HL-60 (cell line): ENCODE results near the gene KDELR3.

ENCODE experiments used
- DNase-seq, 2 experiments: peaks; one replicate each; pipeline ENCODE4 v3.0.0-alpha.2; 2010 to 2020; ENCODE audit warnings: low read depth in 1 of 2, low spot score in 1 of 2
- H3K27ac ChIP-seq: fragments of 250-450 bp; sonication (Bioruptor Pico); replicated peaks from 2 replicates; pipeline ENCODE4 v1.5.1; 2020; ENCODE audit warnings: mild to moderate bottlenecking, moderate library complexity
- H3K27me3 ChIP-seq: fragments of 250-450 bp; sonication (Bioruptor Pico); 2 replicates; pipeline ENCODE4 v1.5.1; 2021; ENCODE audit warnings: mild to moderate bottlenecking, moderate library complexity; ENCODE audit not compliant: insufficient read depth, poor library complexity, severe bottlenecking
- H3K4me3 ChIP-seq: replicated peaks from 2 replicates; pipeline ENCODE4 v1.5.1; 2011; ENCODE audit warnings: mild to moderate bottlenecking, control low read depth, low read length; ENCODE audit not compliant: insufficient read depth
- GABPA ChIP-seq: IDR thresholded peaks from 2 replicates; pipeline ENCODE4 v1.6.1; 2012; ENCODE audit warnings: low read depth
- POLR2AphosphoS5 ChIP-seq: IDR thresholded peaks from 2 replicates; pipeline ENCODE4 v1.6.1; 2012; ENCODE audit warnings: low read depth
- SPI1 ChIP-seq: IDR thresholded peaks from 2 replicates; pipeline ENCODE4 v1.6.1; 2012; ENCODE audit warnings: low read depth, mild to moderate bottlenecking, borderline replicate concordance
- TF ChIP-seq, protein P1 (sequence below): IDR thresholded peaks from one replicate; pipeline ENCODE4 v1.5.1; 2011; ENCODE audit warnings: low read length, control low read depth, inconsistent platforms; ENCODE audit not compliant: insufficient read depth
- TF ChIP-seq, protein P2 (sequence below): IDR thresholded peaks from 2 replicates; pipeline ENCODE4 v1.6.1; 2012; ENCODE audit warnings: low read depth; ENCODE audit not compliant: insufficient replicate concordance

The KDELR3 gene

DNA sequence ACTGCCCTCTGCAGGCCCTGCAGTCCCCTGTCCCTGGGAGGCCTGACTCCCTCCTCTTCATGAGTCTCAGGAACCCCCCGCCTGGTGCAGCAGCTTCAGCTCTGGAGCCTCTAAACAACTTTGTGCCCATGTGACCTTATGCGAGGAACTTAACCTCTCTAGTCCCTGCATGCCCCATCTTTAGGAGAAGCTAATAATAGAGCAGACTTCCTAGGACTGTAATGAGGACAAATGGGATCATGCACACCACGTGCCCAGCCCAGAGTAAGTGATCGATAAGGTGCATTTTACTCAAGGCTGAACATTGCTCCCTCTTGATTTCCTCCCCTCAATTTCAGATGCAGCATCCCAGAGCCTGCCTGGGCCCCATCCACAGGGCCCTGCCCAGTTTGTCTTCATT, 31.9 kb upstream of the KDELR3 start:
- Histone ChIP-seq H3K27me3 (no peaks in the 10 kb centered on the region), H3K27ac (no peak overlapping the region), H3K4me3 (no peak overlapping the region)
- no peak for TF ChIP-seq POLR2AphosphoS5
- no peak for TF ChIP-seq GABPA
- TF ChIP-seq SPI1: no peak
- TF ChIP-seq, protein P1, sequence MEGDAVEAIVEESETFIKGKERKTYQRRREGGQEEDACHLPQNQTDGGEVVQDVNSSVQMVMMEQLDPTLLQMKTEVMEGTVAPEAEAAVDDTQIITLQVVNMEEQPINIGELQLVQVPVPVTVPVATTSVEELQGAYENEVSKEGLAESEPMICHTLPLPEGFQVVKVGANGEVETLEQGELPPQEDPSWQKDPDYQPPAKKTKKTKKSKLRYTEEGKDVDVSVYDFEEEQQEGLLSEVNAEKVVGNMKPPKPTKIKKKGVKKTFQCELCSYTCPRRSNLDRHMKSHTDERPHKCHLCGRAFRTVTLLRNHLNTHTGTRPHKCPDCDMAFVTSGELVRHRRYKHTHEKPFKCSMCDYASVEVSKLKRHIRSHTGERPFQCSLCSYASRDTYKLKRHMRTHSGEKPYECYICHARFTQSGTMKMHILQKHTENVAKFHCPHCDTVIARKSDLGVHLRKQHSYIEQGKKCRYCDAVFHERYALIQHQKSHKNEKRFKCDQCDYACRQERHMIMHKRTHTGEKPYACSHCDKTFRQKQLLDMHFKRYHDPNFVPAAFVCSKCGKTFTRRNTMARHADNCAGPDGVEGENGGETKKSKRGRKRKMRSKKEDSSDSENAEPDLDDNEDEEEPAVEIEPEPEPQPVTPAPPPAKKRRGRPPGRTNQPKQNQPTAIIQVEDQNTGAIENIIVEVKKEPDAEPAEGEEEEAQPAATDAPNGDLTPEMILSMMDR: no peak
- TF ChIP-seq, protein P2, sequence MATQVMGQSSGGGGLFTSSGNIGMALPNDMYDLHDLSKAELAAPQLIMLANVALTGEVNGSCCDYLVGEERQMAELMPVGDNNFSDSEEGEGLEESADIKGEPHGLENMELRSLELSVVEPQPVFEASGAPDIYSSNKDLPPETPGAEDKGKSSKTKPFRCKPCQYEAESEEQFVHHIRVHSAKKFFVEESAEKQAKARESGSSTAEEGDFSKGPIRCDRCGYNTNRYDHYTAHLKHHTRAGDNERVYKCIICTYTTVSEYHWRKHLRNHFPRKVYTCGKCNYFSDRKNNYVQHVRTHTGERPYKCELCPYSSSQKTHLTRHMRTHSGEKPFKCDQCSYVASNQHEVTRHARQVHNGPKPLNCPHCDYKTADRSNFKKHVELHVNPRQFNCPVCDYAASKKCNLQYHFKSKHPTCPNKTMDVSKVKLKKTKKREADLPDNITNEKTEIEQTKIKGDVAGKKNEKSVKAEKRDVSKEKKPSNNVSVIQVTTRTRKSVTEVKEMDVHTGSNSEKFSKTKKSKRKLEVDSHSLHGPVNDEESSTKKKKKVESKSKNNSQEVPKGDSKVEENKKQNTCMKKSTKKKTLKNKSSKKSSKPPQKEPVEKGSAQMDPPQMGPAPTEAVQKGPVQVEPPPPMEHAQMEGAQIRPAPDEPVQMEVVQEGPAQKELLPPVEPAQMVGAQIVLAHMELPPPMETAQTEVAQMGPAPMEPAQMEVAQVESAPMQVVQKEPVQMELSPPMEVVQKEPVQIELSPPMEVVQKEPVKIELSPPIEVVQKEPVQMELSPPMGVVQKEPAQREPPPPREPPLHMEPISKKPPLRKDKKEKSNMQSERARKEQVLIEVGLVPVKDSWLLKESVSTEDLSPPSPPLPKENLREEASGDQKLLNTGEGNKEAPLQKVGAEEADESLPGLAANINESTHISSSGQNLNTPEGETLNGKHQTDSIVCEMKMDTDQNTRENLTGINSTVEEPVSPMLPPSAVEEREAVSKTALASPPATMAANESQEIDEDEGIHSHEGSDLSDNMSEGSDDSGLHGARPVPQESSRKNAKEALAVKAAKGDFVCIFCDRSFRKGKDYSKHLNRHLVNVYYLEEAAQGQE: no peak
- DNase-seq: no peak

DNA sequence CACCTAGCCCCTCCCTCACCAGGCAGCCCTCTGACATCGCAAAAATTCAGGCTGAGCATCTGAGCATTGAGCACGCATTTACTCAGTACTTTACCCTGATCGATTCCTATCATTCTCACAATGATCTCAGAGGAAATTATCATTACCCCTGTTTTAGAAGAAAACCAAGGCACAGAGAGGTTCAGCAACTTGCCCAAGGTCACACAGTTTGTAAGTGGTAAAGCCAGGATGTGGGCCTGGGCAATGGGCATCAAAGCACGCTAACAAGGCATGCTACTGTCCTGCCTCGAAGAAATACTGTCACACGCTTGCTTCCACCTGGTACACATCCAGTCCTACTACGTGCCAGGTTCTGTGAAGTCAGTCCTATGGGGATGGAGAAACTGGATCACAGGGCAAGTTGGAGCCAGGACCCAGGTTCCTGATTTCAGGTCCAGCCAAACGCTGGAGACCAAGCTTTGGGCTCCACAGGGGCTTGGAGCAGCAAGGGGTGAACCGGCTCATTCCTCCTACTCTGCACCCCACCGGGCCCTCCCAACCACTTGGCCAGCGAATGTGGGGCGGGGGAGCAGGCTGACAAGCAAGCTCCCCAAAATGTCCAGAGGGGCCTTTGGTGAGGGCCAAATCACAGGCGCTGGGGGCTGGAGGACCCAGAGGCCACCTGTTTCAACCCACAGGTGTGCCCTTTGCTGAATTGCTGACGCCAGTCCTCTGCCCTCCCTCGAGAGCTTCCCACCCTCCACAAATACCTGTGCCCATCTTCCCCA, 31.1 kb upstream of the KDELR3 start:
- TF ChIP-seq POLR2AphosphoS5 (no peak), SPI1 (no peak), GABPA (no peak)
- TF ChIP-seq, protein P2: no peak
- TF ChIP-seq, protein P1: no peak
- no peak overlapping the region for H3K4me3 ChIP-seq
- no peak for DNase-seq
- no peak overlapping the region for H3K27ac ChIP-seq
- no peaks in the 10 kb centered on the region for H3K27me3 ChIP-seq

DNA sequence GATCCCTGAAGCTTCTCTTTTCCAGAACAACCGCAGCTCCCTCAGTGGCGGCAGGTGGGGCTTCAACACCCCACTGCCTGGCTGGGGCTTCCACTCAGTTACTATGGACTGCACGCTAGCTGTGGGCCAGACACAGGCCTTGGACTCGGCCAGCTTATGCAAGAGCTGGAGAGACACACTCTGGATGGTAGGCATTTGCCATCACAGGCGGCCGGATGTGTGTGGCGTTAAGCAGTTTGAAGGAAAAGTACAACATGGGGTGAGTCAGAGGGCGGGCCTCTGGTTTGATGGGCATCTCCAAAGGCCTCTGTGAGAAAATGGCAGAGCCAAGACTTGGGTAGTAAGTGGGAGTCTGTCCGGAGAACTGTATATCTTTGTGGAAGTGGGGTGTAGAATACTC, 30.5 kb upstream of the KDELR3 start:
- H3K27me3 ChIP-seq: no peaks in the 10 kb centered on the region
- TF ChIP-seq POLR2AphosphoS5 (no peak), SPI1 (no peak), GABPA (no peak)
- TF ChIP-seq, protein P2: no peak
- TF ChIP-seq, protein P1: no peak
- no peak for DNase-seq
- no peak overlapping the region for H3K27ac ChIP-seq
- H3K4me3 ChIP-seq: no peak overlapping the region
